ENCODE data around the gene LZTR1. TPM values are rescaled to one million over a fixed set of nuclear protein-coding genes. Genes with fewer than 3 reads are reported as not detected.
A peak's percentile ranks its signal among the peaks of the same experiment; 100 is the strongest.

The LZTR1 gene
- polyA plus RNA-seq, 1 experiment, result 28.3 TPM

- H3K27ac ChIP-seq (ENCODE audit: low read depth, low read length), result no peak overlapping the region
- H3K27me3 ChIP-seq (ENCODE audit: control insufficient read depth, insufficient read depth, low read length), result peaks cover 23% of the 10 kb centered on the region
- peaks cover 2% of the 10 kb centered on the region; the same call in 1 of the 2 replicates for H3K9me3 ChIP-seq (ENCODE audit: control insufficient read depth, insufficient read depth, low read length)
- ChIA-PET POLR2A (no interaction called here), CTCF (no interaction called here)
- DNase-seq (ENCODE audit: low read depth, low spot score), result no peak
- no peak for TF ChIP-seq CTCF (IDR thresholded peaks at IDR 0.05; ENCODE audit: low read depth, low read length)
- no peak overlapping the region for H3K4me3 ChIP-seq (ENCODE audit: low read depth, low read length)
Measured at GRCh38 chr22:21030621-21031544, 48.8 kb downstream of the LZTR1 start.

- Histone ChIP-seq H3K4me3 (ENCODE audit: low read depth, low read length) (no peak overlapping the region; the same call in 1 of the 2 replicates), H3K9me3 (ENCODE audit: control insufficient read depth, insufficient read depth, low read length) (no peaks in the 10 kb centered on the region; the same call in 1 of the 2 replicates), H3K27ac (ENCODE audit: low read depth, low read length) (no peak overlapping the region), H3K27me3 (ENCODE audit: control insufficient read depth, insufficient read depth, low read length) (peaks cover 23% of the 10 kb centered on the region)
- ChIA-PET POLR2A (no interaction called here), CTCF (no interaction called here)
- no peak for TF ChIP-seq CTCF (IDR thresholded peaks at IDR 0.05; ENCODE audit: low read depth, low read length)
- no peak for DNase-seq (ENCODE audit: low read depth, low spot score)
Measured at GRCh38 chr22:21031545-21032036, 49.5 kb downstream of the LZTR1 start.

GRCh38 chr22:21032037-21032867 lies 50.2 kb downstream of the LZTR1 start, which contains the start of gene SLC7A4:
Gene SLC7A4, minus strand, starts transcription at chr22:21032561. Its CDS starts 749 bp downstream, at chr22:21031812.
- Histone ChIP-seq H3K27ac (ENCODE audit: low read depth, low read length) (no peak within 1 kb of the TSS), H3K27me3 (ENCODE audit: control insufficient read depth, insufficient read depth, low read length) (peaks cover 23% of the 10 kb centered on the region), H3K4me3 (ENCODE audit: low read depth, low read length) (peak within 1 kb of the TSS; percentile 25), H3K9me3 (ENCODE audit: control insufficient read depth, insufficient read depth, low read length) (no peaks in the 10 kb centered on the region; the same call in 1 of the 2 replicates)
- no peak for DNase-seq (ENCODE audit: low read depth, low spot score)
- TF ChIP-seq CTCF (IDR thresholded peaks at IDR 0.05; ENCODE audit: low read depth, low read length), result no peak
- CTCF ChIA-PET, result no interaction called here
- POLR2A ChIA-PET, result no interaction called here

GRCh38 chr22:21032868-21033688 lies 51.0 kb downstream of the LZTR1 start:
- ChIA-PET CTCF (no interaction called here), POLR2A (no interaction called here)
- H3K27me3 ChIP-seq (ENCODE audit: control insufficient read depth, insufficient read depth, low read length), result peaks cover 23% of the 10 kb centered on the region
- no peak overlapping the region for H3K27ac ChIP-seq (ENCODE audit: low read depth, low read length)
- no peaks in the 10 kb centered on the region; the same call in 1 of the 2 replicates for H3K9me3 ChIP-seq (ENCODE audit: control insufficient read depth, insufficient read depth, low read length)
- no peak for DNase-seq (ENCODE audit: low read depth, low spot score)
- H3K4me3 ChIP-seq (ENCODE audit: low read depth, low read length), result no peak overlapping the region
- no peak for TF ChIP-seq CTCF (IDR thresholded peaks at IDR 0.05; ENCODE audit: low read depth, low read length)
